Measurements from ENCODE around the gene LOXL3.

DNA sequence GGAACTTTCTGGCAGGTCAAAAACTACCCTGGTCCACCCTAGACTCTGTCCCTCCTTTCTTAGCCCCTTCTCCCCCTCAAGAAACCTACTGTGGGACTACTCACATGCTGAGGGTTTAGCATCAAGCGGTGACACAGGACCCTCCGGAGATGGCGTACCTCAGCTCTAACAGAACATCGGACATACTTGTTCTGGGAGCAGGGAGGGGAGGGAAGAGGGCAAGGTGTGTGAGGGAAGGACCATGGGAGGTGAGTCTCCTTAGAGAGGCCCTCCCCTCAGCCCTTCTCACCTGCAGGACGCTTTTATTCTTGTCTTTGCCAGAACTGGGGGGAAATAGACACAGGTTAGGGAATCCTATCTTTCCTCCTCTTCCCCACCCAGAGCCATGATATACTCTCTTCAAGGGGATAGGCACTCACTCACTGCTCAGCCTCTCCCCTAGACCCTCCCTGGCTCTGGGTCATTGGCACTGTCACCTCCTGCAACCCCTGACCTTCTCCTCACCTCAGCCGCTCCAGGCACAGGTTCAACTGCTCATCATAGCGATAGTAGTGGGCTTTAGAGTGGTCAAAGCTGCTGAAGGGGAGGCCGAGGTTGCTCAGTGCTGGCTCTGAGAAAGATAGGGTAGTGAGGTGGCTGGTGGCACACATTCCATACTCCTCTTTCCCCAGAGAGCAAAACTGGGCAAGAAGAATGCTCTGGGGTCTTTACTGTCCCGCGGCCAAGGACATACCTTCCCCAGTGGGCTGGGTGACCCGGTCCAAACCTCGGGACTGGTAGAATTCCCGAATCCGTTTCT is 48.1 kb downstream of the LOXL3 start:
- TF ChIP-seq, protein P1, sequence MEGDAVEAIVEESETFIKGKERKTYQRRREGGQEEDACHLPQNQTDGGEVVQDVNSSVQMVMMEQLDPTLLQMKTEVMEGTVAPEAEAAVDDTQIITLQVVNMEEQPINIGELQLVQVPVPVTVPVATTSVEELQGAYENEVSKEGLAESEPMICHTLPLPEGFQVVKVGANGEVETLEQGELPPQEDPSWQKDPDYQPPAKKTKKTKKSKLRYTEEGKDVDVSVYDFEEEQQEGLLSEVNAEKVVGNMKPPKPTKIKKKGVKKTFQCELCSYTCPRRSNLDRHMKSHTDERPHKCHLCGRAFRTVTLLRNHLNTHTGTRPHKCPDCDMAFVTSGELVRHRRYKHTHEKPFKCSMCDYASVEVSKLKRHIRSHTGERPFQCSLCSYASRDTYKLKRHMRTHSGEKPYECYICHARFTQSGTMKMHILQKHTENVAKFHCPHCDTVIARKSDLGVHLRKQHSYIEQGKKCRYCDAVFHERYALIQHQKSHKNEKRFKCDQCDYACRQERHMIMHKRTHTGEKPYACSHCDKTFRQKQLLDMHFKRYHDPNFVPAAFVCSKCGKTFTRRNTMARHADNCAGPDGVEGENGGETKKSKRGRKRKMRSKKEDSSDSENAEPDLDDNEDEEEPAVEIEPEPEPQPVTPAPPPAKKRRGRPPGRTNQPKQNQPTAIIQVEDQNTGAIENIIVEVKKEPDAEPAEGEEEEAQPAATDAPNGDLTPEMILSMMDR (IDR thresholded peaks at IDR 0.05; ENCODE audit: insufficient read depth, low read depth, low read length), result no peak
- no peak for TF ChIP-seq EZH2 (IDR thresholded peaks at IDR 0.05; ENCODE audit: insufficient read depth, low read length)

Data from astrocyte (in vitro differentiated cells and primary cell).